Neural cell (in vitro differentiated cells): Measurements from ENCODE around the gene GRAP. TPM values are rescaled to one million over a fixed set of nuclear protein-coding genes. Genes with fewer than 3 reads are reported as not detected.

Experiments
- H2AFZ ChIP-seq: fragments of 200-600, 300-800 bp; sonication (generic), shearing (Covaris generic); 2 replicates; pipeline ENCODE4 v1.6.0; 2014; ENCODE audit warnings: low read depth, mild to moderate bottlenecking, antibody characterized with exemption, low read length, moderate library complexity
- H3F3A ChIP-seq: fragments of 200-600 bp; shearing (Covaris generic); 2 replicates; pipeline ENCODE4 v1.6.1; 2016; ENCODE audit warnings: mild to moderate bottlenecking, moderate library complexity, mixed read lengths, antibody characterized with exemption, low read length; ENCODE audit not compliant: insufficient read depth, poor library complexity, severe bottlenecking
- H3K27ac ChIP-seq: fragments of 200-600, 300-800 bp; sonication (generic), shearing (Covaris generic); 2 replicates; pipeline ENCODE4 v1.5.1; 2014; ENCODE audit warnings: mild to moderate bottlenecking, low read length, moderate library complexity
- H3K27me3 ChIP-seq: fragments of 300-800, 200-600 bp; sonication (generic), shearing (Covaris generic); 2 replicates; pipeline ENCODE4 v1.6.0; 2014; ENCODE audit warnings: mild to moderate bottlenecking, low read depth, low read length, moderate library complexity; ENCODE audit not compliant: insufficient read depth
- H3K36me3 ChIP-seq: fragments of 300-800, 200-600 bp; sonication (generic), shearing (Covaris generic); 2 replicates; pipeline ENCODE4 v1.5.1; 2014; ENCODE audit warnings: mild to moderate bottlenecking, antibody characterized with exemption, low read length, moderate library complexity; ENCODE audit not compliant: insufficient read depth
- H3K4me2 ChIP-seq: fragments of 300-800, 200-600 bp; sonication (generic), shearing (Covaris generic); 2 replicates; pipeline ENCODE4 v1.6.0; 2014; ENCODE audit warnings: mild to moderate bottlenecking, low read length
- H3K4me3 ChIP-seq: fragments of 300-800, 200-600 bp; sonication (generic), shearing (Covaris generic); 2 replicates; pipeline ENCODE4 v1.5.1; 2014; ENCODE audit warnings: mild to moderate bottlenecking, low read length, moderate library complexity
- H3K79me2 ChIP-seq: fragments of 200-600 bp; shearing (Covaris generic); replicated peaks from 2 replicates; pipeline ENCODE4 v1.6.0; 2014; ENCODE audit warnings: mild to moderate bottlenecking, low read length, moderate library complexity; ENCODE audit not compliant: insufficient read depth
- H3K9ac ChIP-seq: fragments of 300-800, 200-600 bp; sonication (generic), shearing (Covaris generic); 2 replicates; pipeline ENCODE4 v1.6.1; 2016; ENCODE audit warnings: mild to moderate bottlenecking, low read length, mixed read lengths
- H3K9me2 ChIP-seq: fragments of 200-600 bp; shearing (Covaris generic); 2 replicates; pipeline ENCODE4 v1.6.1; 2016; ENCODE audit warnings: mild to moderate bottlenecking, low read length, mixed read lengths; ENCODE audit not compliant: insufficient read depth
- H3K9me3 ChIP-seq: fragments of 200-600, 300-800 bp; sonication (generic), shearing (Covaris generic); 2 replicates; pipeline ENCODE4 v1.6.1; 2016; ENCODE audit warnings: mild to moderate bottlenecking, mixed run types, low read length, moderate library complexity, mixed read lengths
- H4K20me1 ChIP-seq: fragments of 200-600 bp; shearing (Covaris generic); 2 replicates; pipeline ENCODE4 v1.6.1; 2016; ENCODE audit warnings: mild to moderate bottlenecking, mixed run types; ENCODE audit not compliant: insufficient read depth
- CTCF ChIP-seq: fragments of 450-650 bp; IDR thresholded peaks from 2 replicates; pipeline ENCODE4 v1.5.1; 2014; ENCODE audit warnings: antibody characterized with exemption, mild to moderate bottlenecking, moderate library complexity; ENCODE audit not compliant: poor library complexity, severe bottlenecking
- EP300 ChIP-seq: fragments of 450-650 bp; conservative IDR thresholded peaks from 2 replicates; pipeline ENCODE4 v1.6.1; 2014; ENCODE audit warnings: antibody characterized with exemption, mild to moderate bottlenecking, moderate library complexity; ENCODE audit not compliant: poor library complexity, severe bottlenecking
- EZH2 ChIP-seq: fragments of 200-600, 300-800 bp; shearing (Covaris generic), sonication (generic); IDR thresholded peaks from 2 replicates; pipeline ENCODE4 v1.6.1; 2014; ENCODE audit warnings: antibody characterized with exemption, low read length, borderline replicate concordance, mild to moderate bottlenecking; ENCODE audit not compliant: insufficient read depth, poor library complexity, severe bottlenecking
- MXI1 ChIP-seq: fragments of 450-650 bp; conservative IDR thresholded peaks from 2 replicates; pipeline ENCODE4 v1.6.1; 2014; ENCODE audit warnings: antibody characterized with exemption, mild to moderate bottlenecking; ENCODE audit not compliant: poor library complexity, severe bottlenecking
- POLR2AphosphoS5 ChIP-seq: IDR thresholded peaks from 2 replicates; pipeline ENCODE4 v1.6.1; 2012
- RAD21 ChIP-seq: fragments of 450-650 bp; conservative IDR thresholded peaks from 2 replicates; pipeline ENCODE4 v1.6.1; 2014; ENCODE audit warnings: antibody characterized with exemption, mild to moderate bottlenecking, moderate library complexity
- SMC3 ChIP-seq: fragments of 450-650 bp; conservative IDR thresholded peaks from 2 replicates; pipeline ENCODE4 v1.6.1; 2014; ENCODE audit warnings: antibody characterized with exemption, mild to moderate bottlenecking, moderate library complexity; ENCODE audit not compliant: poor library complexity
- TAF1 ChIP-seq: IDR thresholded peaks from 2 replicates; pipeline ENCODE4 v1.6.1; 2012; ENCODE audit warnings: low read depth
- polyA plus RNA-seq: library from polyadenylated mRNA; depleted of rRNA; stranded (reverse); fragments of >200 nt; gene quantifications from 2 replicates; pipeline ENCODE4 v1.2.3, GENCODE V29; 2014
- TF ChIP-seq, protein P1 (sequence below): IDR thresholded peaks from 2 replicates; pipeline ENCODE4 v1.6.1; 2012; ENCODE audit warnings: borderline replicate concordance

GRAP gene
- polyA plus RNA-seq, 1 donor from 2014 or later = 0.42 TPM

DNA sequence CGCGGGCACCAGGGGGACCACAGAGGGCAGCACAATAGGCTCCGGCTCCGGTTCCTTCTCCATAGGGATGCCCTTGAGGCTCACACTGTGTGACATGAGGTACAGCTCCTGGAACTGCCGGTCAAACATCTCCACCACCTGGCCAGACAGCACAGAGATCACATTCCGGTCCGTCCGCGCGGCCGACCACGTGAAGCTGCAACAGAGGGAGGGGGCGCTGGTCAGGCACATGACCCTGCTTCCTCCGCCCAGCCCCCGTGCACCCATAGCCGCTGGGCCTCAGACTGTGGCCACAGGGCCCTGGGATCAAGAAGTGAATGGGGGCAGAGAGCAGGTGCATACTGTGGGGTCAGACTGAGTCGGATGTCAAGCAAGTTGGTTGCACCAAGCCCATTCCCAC is 68.1 kb downstream of the GRAP start:
- Histone ChIP-seq H3K27me3 (no peaks in the 10 kb centered on the region), H3K4me2 (no peak overlapping the region), H3K79me2 (no peaks in the 10 kb centered on the region), H3K9ac (no peak overlapping the region), H3K27ac (no peak overlapping the region), H3K9me3 (no peaks in the 10 kb centered on the region), H3F3A (no peaks in the 10 kb centered on the region), H3K4me3 (no peak overlapping the region), H4K20me1 (no peaks in the 10 kb centered on the region), H2AFZ (no peak overlapping the region), H3K36me3 (no peaks in the 10 kb centered on the region), H3K9me2 (no peaks in the 10 kb centered on the region)
- TF ChIP-seq EZH2 = no peak
- TF ChIP-seq CTCF = no peak
- TF ChIP-seq MXI1 = no peak
- TF ChIP-seq RAD21 = no peak
- TF ChIP-seq, protein P1, sequence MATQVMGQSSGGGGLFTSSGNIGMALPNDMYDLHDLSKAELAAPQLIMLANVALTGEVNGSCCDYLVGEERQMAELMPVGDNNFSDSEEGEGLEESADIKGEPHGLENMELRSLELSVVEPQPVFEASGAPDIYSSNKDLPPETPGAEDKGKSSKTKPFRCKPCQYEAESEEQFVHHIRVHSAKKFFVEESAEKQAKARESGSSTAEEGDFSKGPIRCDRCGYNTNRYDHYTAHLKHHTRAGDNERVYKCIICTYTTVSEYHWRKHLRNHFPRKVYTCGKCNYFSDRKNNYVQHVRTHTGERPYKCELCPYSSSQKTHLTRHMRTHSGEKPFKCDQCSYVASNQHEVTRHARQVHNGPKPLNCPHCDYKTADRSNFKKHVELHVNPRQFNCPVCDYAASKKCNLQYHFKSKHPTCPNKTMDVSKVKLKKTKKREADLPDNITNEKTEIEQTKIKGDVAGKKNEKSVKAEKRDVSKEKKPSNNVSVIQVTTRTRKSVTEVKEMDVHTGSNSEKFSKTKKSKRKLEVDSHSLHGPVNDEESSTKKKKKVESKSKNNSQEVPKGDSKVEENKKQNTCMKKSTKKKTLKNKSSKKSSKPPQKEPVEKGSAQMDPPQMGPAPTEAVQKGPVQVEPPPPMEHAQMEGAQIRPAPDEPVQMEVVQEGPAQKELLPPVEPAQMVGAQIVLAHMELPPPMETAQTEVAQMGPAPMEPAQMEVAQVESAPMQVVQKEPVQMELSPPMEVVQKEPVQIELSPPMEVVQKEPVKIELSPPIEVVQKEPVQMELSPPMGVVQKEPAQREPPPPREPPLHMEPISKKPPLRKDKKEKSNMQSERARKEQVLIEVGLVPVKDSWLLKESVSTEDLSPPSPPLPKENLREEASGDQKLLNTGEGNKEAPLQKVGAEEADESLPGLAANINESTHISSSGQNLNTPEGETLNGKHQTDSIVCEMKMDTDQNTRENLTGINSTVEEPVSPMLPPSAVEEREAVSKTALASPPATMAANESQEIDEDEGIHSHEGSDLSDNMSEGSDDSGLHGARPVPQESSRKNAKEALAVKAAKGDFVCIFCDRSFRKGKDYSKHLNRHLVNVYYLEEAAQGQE = no peak
- TF ChIP-seq TAF1 = no peak
- no peak for TF ChIP-seq EP300
- TF ChIP-seq POLR2AphosphoS5 = no peak
- TF ChIP-seq SMC3 = no peak

DNA sequence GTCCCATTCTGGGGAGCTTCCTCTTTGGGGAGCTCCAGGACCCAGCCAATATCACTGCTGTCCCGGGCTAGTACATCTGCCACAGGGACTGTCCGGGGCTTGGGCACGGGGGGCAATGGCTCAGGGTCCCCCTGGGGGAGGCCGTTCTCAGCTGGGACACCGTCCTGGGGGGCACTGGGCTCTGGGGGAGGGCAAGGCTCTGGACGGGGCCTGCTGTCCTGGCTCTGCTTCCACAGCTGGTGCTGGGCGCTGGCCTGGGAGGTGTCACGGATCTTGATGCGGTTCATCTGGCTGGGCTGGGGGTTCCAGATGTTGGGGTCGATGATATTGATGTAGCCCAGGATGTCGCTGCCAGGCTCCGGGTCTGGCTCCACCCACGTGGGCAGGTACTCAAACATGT is 68.7 kb downstream of the GRAP start:
- H3K79me2 ChIP-seq = no peaks in the 10 kb centered on the region
- no peaks in the 10 kb centered on the region for H3K9me3 ChIP-seq
- H3K27ac ChIP-seq = no peak overlapping the region
- no peak overlapping the region for H2AFZ ChIP-seq
- no peak overlapping the region for H3K9ac ChIP-seq
- H4K20me1 ChIP-seq = no peaks in the 10 kb centered on the region
- no peaks in the 10 kb centered on the region for H3K27me3 ChIP-seq
- no peak overlapping the region for H3K4me2 ChIP-seq
- H3F3A ChIP-seq = no peaks in the 10 kb centered on the region
- no peaks in the 10 kb centered on the region for H3K36me3 ChIP-seq
- H3K4me3 ChIP-seq = no peak overlapping the region
- H3K9me2 ChIP-seq = no peaks in the 10 kb centered on the region
- no peak for TF ChIP-seq CTCF
- TF ChIP-seq SMC3 = no peak
